Gastrocnemius medialis (tissue), 4 donors: ENCODE data around the gene CD38.

Experiments
- POLR2A ChIP-seq, 2 donors: fragments of 450-650 bp; IDR thresholded peaks; one replicate each; pipeline ENCODE4 v1.6.1; 2017; ENCODE audit warnings: antibody characterized with exemption in 2 of 2, mild to moderate bottlenecking in 2 of 2, moderate library complexity in 2 of 2
- TF ChIP-seq, protein P1 (sequence below), 5 experiments: fragments of 450-650 bp in 3 of 5; fragments of 200-600 bp in 2 of 5; sonication (generic) in 2 of 5; IDR thresholded peaks in 4 of 5; conservative IDR thresholded peaks in 1 of 5; 1 replicate in 4 of 5; 2 replicates in 1 of 5; pipeline ENCODE4 v1.5.1; 2016 to 2019; ENCODE audit warnings: antibody characterized with exemption in 5 of 5, mild to moderate bottlenecking in 3 of 5, moderate library complexity in 3 of 5

DNA sequence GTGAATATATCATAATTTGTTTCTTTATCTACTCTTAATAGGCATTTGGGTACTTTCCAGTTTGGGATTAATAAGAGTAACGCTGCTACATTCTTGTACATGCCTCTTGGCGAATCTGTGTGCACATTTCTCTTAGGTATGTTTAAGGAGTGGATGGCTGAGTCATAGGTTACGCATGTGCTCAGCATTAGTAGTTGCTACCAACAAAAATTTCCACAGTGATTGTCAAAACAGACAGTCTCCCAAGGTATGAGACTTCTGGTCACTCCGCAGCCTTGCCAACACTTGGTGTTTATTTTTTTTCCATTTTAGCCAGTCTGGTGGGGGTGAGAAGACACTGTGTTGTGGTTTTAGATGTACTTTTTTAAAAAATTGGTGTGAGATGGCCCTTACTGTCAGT lies 115.8 kb downstream of the CD38 start:
- TF ChIP-seq, protein P1, sequence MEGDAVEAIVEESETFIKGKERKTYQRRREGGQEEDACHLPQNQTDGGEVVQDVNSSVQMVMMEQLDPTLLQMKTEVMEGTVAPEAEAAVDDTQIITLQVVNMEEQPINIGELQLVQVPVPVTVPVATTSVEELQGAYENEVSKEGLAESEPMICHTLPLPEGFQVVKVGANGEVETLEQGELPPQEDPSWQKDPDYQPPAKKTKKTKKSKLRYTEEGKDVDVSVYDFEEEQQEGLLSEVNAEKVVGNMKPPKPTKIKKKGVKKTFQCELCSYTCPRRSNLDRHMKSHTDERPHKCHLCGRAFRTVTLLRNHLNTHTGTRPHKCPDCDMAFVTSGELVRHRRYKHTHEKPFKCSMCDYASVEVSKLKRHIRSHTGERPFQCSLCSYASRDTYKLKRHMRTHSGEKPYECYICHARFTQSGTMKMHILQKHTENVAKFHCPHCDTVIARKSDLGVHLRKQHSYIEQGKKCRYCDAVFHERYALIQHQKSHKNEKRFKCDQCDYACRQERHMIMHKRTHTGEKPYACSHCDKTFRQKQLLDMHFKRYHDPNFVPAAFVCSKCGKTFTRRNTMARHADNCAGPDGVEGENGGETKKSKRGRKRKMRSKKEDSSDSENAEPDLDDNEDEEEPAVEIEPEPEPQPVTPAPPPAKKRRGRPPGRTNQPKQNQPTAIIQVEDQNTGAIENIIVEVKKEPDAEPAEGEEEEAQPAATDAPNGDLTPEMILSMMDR (IDR thresholded peaks at IDR 0.05 in 4 of 5, conservative IDR thresholded peaks at IDR 0.05 in 1 of 5) = no peak
- TF ChIP-seq POLR2A (IDR thresholded peaks at IDR 0.05) = no peak
